ENCODE measurements around the gene COX7A2L. TPM values are rescaled to one million over a fixed set of nuclear protein-coding genes. Genes with fewer than 3 reads are reported as not detected.
"Not testable (repeated sequence)": the region's sequence is repeated elsewhere in the genome, so short reads cannot be mapped to it uniquely, and the experiment has no call there.

Gene COX7A2L
- total RNA-seq, 1 donor = 237 TPM

DNA sequence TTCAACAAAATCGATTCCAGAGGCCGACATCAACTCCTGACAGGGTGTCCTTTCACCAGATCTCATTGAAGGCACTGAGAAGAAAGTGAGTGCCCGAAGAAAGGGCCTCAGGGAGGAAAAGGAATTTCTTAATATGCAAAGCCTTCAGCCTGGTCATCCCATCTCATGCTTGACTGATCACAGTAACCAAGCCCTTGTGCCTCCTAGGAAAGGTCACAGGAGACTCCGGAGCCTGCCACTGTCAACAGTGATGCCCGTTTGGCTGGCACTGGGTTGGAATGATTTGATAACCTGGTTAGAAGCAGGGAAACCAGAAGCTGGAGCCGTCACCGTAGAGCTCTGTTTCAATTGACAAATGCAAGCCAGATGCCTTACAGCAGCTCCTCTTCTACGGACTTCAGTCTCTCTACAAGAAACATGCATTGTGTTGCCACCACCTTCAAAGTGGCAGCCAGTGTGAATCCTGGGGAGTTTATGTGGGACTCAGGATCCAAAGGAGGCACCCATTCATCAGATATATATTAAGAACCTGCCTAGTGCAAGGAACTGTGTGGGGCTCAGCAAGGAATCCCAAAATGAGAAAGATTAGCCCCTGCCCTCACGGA, 24.6 kb downstream of the COX7A2L start:
- Histone ChIP-seq H3K9me3 (ENCODE audit: low read depth, low read length) (no peaks in the 10 kb centered on the region), H3K4me3 (ENCODE audit: insufficient read depth, low read length) (no peak overlapping the region), H3K79me2 (ENCODE audit: insufficient read depth, low read length) (peaks cover 44% of the 10 kb centered on the region), H3K27me3 (ENCODE audit: insufficient read depth, low read length) (no peaks in the 10 kb centered on the region), H4K20me1 (ENCODE audit: insufficient read depth, low read length) (no peaks in the 10 kb centered on the region), H3K4me2 (ENCODE audit: insufficient read depth, low read length) (no peak overlapping the region), H3K4me1 (ENCODE audit: insufficient read depth, low read length) (peaks cover 2% of the 10 kb centered on the region), H3K36me3 (ENCODE audit: insufficient read depth, low read length) (peaks cover 63% of the 10 kb centered on the region), H2AFZ (ENCODE audit: low read length) (no peak overlapping the region), H3K27ac (ENCODE audit: low read depth, low read length) (no peak overlapping the region)
- TF ChIP-seq, protein P1, sequence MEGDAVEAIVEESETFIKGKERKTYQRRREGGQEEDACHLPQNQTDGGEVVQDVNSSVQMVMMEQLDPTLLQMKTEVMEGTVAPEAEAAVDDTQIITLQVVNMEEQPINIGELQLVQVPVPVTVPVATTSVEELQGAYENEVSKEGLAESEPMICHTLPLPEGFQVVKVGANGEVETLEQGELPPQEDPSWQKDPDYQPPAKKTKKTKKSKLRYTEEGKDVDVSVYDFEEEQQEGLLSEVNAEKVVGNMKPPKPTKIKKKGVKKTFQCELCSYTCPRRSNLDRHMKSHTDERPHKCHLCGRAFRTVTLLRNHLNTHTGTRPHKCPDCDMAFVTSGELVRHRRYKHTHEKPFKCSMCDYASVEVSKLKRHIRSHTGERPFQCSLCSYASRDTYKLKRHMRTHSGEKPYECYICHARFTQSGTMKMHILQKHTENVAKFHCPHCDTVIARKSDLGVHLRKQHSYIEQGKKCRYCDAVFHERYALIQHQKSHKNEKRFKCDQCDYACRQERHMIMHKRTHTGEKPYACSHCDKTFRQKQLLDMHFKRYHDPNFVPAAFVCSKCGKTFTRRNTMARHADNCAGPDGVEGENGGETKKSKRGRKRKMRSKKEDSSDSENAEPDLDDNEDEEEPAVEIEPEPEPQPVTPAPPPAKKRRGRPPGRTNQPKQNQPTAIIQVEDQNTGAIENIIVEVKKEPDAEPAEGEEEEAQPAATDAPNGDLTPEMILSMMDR (IDR thresholded peaks at IDR 0.05; ENCODE audit: extremely low read depth, low read depth, low read length) = no peak
- no peak for DNase-seq (ENCODE audit: insufficient read length, low spot score, missing footprints)

DNA sequence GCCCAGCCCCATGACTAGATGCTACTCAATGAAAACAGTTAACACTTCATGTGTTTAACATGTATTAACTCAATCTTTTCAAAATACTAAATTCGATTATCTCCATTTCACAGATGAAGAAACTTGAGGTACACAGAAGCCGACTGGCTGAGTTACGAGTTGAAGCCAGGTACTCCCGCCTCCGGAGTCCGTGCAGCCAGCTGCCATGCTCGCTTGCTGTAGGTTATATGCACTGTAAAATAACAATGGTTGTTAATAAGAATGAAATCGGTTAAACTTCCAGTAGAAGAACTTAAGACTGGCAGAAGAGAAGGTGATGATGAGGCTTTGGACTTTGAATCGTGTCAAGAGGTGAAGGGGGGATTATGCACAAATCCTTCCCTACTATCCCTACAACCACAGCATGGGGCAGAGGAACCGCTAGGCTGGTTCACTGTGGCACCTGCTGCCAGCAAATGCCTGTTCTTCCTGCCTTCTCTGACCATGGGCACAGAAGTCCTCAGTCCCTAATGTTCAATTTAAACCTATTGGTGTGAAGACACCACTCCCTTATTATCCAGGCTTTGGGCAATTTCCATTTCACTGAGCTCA, 25.4 kb downstream of the COX7A2L start:
- Histone ChIP-seq H3K4me2 (ENCODE audit: insufficient read depth, low read length) (no peak overlapping the region), H3K4me3 (ENCODE audit: insufficient read depth, low read length) (no peak overlapping the region), H3K79me2 (ENCODE audit: insufficient read depth, low read length) (peaks cover 36% of the 10 kb centered on the region), H3K27ac (ENCODE audit: low read depth, low read length) (no peak overlapping the region), H4K20me1 (ENCODE audit: insufficient read depth, low read length) (no peaks in the 10 kb centered on the region), H3K9me3 (ENCODE audit: low read depth, low read length) (no peaks in the 10 kb centered on the region), H3K4me1 (ENCODE audit: insufficient read depth, low read length) (no peaks in the 10 kb centered on the region), H3K36me3 (ENCODE audit: insufficient read depth, low read length) (peaks cover 71% of the 10 kb centered on the region), H2AFZ (ENCODE audit: low read length) (no peak overlapping the region), H3K27me3 (ENCODE audit: insufficient read depth, low read length) (no peaks in the 10 kb centered on the region)
- TF ChIP-seq, protein P1 (IDR thresholded peaks at IDR 0.05; ENCODE audit: extremely low read depth, low read depth, low read length) = no peak
- DNase-seq (ENCODE audit: insufficient read length, low spot score, missing footprints) = no peak

DNA sequence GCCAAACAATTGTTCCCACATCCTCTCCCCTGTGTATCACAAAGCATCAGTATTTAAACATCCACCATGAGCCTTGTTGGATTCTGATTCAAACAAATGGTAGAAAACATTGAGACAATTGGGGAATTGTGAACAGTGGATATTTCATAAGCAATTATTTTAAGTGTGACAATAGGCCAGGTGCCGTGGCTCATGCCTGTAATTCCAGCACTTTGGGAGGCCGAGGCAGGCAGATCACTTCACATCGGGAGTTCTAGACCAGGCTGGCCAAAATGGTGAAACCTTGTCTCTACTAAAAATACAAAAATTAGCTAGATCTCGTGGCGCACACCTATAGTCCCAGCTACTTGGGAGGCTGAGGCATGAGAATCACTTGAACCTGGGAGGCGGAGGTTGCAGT, 26.2 kb downstream of the COX7A2L start:
- H3K4me2 ChIP-seq (ENCODE audit: insufficient read depth, low read length); DNase-seq (ENCODE audit: insufficient read length, low spot score, missing footprints); H3K9me3 ChIP-seq (ENCODE audit: low read depth, low read length); H3K27me3 ChIP-seq (ENCODE audit: insufficient read depth, low read length); H3K4me3 ChIP-seq (ENCODE audit: insufficient read depth, low read length); H4K20me1 ChIP-seq (ENCODE audit: insufficient read depth, low read length); H3K4me1 ChIP-seq (ENCODE audit: insufficient read depth, low read length); H3K27ac ChIP-seq (ENCODE audit: low read depth, low read length); H2AFZ ChIP-seq (ENCODE audit: low read length): not testable (repeated sequence)
- Histone ChIP-seq H3K36me3 (ENCODE audit: insufficient read depth, low read length) (peaks cover 79% of the 10 kb centered on the region), H3K79me2 (ENCODE audit: insufficient read depth, low read length) (peaks cover 28% of the 10 kb centered on the region)

DNA sequence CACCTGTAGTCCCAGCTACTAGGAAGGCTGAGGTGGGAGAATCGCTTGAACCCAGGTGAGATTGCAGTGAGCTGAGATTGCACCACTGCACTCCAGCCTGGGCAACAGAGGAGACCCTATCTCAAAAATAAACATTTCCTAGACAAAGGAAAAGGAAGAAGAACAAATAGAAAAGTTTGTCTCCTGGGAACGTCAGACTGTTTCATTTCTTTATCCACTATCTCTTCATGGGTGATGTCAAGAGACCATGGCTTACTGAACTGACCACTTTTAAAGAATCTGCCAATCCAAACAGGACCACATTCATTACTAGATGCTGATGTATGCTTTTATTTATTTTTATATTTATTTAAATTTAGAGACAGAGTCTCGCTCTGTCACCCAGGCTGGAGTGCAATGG, 26.8 kb downstream of the COX7A2L start:
- peaks cover 85% of the 10 kb centered on the region for H3K36me3 ChIP-seq (ENCODE audit: insufficient read depth, low read length)
- no peak for DNase-seq (ENCODE audit: insufficient read length, low spot score, missing footprints)
- H3K9me3 ChIP-seq (ENCODE audit: low read depth, low read length) = no peaks in the 10 kb centered on the region
- H4K20me1 ChIP-seq (ENCODE audit: insufficient read depth, low read length) = no peaks in the 10 kb centered on the region
- peaks cover 22% of the 10 kb centered on the region for H3K79me2 ChIP-seq (ENCODE audit: insufficient read depth, low read length)
- no peak overlapping the region for H3K4me2 ChIP-seq (ENCODE audit: insufficient read depth, low read length)
- H2AFZ ChIP-seq (ENCODE audit: low read length) = no peak overlapping the region
- no peaks in the 10 kb centered on the region for H3K4me1 ChIP-seq (ENCODE audit: insufficient read depth, low read length)
- TF ChIP-seq, protein P1 (IDR thresholded peaks at IDR 0.05; ENCODE audit: extremely low read depth, low read depth, low read length) = no peak
- no peak overlapping the region for H3K4me3 ChIP-seq (ENCODE audit: insufficient read depth, low read length)
- H3K27me3 ChIP-seq (ENCODE audit: insufficient read depth, low read length) = no peaks in the 10 kb centered on the region
- no peak overlapping the region for H3K27ac ChIP-seq (ENCODE audit: low read depth, low read length)
